Stimulated activated CD4-positive, alpha-beta T cell treated with anti-CD3 and anti-CD28 coated beads, Interleukin-12 subunit alpha, Interleukin-12 subunit beta, amount 100 ng/mL, for 24 hours (primary cell): ENCODE measurements around the gene COL19A1.

Source experiments
- DNase-seq, 2 experiments: peaks; one replicate each; pipeline ENCODE4 v3.0.0-alpha.2; 2020; ENCODE audit warnings: low read depth in 2 of 2

The COL19A1 gene

DNA sequence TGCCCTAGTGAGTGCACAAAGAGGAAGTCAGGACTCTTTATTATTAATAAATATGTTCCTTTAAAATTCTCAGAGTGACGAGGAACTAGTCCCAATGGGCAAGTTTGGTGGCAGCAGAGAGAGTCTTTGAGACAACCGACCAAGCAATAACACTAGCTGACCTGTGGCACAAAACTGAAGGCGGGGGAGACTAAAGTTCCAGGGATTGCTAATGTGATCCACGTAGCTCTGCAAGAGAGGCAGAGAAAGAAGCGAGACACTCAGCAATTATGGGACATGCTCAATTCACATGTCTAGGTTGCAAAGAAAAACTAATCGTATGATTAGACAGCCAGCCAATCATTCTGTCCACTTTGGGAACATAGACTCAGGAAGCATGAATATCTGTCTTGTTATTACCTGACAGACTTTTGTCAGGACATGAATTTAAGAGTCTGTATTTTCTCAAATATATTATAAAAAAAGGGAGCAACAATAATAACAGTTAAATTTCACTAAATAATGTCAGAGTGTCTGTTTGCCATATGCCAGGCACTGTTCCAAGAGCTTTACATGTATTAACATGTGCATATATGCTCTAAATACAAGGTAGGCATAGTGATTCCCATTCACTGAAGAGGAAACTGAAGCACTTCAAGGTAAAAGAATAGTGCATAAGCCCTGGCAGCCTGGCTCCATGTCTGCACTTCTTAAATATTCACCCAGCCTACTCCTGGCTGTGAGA lies 355.5 kb downstream of the COL19A1 start:
- no peak for DNase-seq

DNA sequence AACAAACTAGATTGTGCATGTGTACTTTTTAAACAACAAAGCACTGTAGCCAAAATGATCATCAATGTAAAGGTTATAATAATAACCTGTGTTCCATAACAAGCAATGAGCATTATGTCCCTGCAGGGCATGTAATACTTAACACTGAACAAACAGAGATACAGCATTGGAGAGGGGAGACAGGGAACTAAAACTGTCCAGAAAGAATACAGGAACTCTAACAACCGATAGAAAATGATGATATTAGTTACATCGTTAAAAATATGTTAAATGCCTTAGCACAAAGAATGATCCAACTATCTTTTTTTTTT lies 356.0 kb downstream of the COL19A1 start:
- no peak for DNase-seq

DNA sequence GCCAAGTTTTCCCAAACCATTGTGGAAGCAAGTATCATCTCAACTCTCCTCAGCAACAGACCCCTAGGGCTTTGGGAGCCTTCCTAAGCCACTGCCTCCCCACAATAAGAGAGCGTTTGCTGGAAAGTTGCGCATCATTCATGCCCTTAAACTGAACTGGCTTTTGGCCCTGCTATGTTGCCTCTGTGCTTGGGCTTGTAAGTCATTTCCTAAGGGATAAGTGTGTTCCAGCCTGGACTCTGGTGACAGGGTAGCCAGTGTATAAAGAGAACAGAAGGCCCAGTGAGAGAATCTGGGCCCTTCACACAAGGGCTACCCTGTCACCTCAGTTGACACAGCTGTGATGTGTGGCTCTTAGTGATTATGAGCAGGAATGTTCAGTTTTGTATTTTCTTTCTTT lies 358.7 kb downstream of the COL19A1 start:
- no peak for DNase-seq

DNA sequence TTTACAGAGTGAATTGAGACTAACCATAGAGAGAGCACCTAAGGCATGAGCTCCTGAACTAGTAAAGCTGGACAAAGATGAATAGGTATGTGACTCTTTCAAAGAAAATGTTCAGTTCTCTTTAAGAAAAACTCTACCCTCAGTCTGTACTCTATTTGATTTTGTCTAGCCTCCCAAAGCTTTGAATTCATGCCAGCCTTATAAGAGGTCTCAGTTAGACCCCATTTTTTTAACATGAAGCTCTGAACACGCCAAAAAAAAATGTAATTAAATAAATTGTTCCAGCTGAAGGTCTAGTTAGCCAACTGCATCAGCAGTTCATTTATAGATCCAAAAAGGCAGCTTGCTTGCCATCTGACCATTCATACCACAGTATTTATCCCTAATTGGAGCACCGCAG lies 365.0 kb downstream of the COL19A1 start:
- no peak for DNase-seq

DNA sequence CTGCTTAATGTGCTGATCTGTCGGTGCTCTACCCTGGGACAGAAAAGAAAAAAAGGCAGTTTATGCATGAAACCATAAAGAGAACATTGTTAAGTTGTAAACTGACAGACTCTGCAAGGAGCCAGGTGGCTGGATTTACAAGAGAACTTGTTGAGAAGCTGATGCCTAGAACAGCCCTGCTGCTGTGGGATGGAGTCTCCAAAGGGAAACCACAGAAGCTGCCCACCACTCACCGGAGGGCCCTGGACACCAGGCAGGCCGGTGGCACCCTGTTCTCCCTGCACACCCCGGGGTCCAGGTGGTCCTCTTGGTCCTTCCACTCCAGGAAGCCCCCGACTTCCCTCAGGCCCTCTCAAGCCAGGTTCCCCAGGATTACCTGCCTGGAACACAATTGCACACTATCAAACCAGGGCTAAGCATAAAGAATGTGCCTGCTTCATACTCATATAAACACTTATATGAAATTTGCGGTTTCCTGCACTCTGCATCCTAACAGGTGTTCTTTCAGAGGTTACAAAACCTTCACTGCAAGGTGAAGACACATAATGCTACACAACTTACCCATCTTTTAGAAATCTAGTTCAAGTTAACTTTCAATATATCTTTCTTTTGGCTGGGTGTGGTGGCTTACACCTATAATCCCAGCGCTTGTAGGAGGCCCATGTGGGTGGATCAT lies 368.3 kb downstream of the COL19A1 start:
- DNase-seq = no peak

DNA sequence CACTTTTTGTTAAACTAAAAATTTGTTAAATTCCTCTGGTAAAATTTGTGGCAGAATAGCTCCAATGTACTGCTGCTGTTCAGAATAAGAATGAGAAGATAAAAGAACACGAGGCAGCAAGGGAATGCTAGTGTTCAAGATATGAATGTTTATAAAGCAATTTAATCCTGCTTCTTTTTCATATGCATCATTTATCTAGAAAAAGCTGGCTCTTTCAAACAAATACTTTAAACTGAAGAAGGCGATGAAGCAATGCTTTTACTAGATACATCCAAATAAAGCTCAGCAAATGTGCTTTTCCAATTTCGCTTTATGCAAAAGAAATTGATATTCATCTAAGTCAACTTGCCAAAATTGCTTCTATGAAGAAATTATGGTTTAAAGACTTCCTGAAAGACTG lies 370.0 kb downstream of the COL19A1 start:
- DNase-seq = no peak

DNA sequence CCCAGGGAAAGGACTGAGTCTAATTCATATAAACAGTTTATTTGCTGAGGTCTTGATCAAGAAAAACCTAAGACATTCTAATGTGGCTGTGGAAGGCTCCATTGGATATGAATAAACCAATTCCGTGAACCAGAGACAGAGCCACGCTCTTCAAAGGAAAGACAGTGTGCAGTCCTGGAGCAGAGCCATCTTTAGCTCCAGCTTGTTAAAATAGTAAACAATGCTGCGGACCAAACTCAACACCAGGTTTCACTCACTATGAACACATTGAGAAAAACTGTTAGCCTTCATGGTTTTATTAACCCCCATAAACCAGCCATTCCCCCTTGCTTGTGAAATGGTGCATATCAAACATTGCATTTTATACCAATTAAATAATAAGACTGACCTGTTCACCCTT lies 374.7 kb downstream of the COL19A1 start:
- no peak for DNase-seq

DNA sequence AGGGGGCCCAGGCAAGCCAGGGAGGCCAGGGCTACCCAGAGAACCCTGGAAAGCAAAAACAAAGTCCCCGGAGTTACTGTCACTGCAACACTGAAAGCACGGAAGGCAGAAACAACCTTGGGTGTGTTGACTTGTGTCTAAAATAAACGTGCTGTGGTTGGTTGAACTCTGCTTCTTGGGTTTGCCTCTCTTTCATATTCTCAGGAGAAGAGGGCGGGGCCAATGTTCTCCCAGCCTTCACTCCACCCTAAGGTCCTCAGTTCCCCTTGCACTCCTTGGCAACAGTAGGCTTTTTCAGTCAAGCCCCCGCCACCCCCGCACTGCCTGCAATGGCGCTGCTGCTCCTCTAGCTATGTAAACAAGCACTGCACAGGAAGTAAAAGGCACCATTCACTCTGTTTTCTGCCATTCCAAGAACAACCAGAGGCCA lies 375.6 kb downstream of the COL19A1 start:
- DNase-seq = no peak

DNA sequence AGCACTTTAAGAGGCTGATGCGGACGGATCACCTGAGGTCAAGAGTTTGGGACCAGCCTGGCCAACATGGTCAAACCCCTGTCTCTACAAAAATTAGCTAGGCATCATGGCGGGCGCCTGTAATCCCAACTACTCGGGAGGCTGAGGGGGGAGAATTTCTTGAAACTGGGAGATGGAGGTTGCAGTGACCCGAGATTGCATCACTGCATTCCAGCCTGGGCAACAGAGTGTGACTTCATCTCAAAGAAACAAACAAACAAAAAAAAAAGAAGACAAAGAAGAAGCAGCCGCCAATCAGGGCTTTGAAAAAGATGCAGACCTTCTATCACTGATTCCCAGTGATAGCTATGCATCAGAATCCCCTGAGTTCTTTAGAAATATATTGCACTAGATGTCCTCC lies 379.8 kb downstream of the COL19A1 start:
- DNase-seq = no peak

DNA sequence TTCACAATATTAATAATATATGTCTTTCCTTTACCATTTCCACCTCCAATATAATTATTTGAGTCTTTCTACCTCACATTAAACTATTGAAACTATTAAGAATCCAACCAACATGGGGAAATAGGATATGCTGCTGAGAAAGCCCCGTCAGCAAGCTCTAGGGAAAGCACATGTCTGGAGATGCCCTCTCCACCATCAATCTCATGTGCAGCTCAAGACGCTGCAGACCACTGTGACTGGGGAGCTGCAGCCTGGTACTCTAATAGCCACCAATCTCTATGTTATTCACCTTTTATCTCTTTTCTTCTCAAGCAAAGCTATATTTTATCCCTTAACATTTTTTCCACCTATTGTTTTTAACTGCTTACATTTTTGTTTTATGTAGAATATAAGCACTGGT lies 386.2 kb downstream of the COL19A1 start:
- DNase-seq = no peak

DNA sequence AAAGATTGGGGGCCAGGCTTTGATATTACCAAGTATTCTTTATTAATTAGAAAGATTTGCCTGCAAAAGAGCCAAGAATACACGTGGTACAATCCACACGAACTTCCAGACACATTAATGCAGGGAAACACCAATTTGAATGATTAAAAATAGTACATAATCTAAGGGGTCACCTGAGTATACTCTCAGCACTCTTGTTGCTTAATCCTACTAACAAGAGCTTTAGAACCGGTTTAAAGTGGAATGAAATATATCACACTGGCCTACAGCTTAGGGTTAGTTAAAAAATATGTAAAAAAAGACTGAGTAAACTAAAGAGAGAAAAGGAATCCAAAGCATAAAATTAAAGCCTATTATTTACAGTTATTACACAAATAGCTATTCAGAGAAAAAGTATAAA lies 387.6 kb downstream of the COL19A1 start:
- DNase-seq = no peak

DNA sequence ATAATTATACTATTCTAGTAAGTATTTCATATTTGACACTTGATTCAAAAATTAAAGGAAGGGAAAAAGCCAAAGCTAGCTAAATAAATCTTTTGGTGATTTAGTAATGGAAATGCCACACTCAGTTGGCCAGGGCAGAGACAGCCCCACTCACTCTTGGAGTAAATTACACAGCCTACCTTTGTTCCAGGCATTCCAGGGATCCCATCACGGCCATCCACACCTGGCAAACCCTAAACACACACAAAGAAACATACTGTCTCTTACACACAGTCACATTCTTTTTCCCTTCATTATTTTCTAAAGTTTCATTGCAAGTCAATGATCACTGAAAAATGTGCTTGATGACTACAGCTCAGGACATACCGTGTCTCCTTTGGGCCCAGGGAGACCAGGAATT lies 388.4 kb downstream of the COL19A1 start:
- no peak for DNase-seq

DNA sequence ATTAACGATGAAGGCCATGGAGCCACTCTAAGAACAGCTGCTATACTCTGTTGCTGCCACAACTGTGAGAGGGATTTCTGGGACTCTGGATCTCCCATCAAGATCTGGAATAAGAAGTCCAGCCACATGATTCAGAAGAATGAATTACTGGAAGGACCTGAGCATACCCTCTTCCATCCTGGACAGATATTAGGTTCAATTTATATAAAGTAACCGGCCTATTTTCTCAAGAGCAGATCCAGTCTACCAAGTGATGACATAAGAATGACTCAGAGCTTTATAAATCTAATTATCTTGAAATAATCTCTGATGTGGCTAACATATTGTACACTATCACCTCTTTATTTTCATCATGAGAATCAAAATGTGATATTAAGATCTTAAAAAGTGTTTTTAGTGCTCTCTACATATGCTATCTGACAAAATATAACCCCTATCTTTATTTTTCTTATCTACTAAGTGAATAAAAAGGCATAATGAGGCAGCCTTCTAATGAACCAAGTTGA lies 391.5 kb downstream of the COL19A1 start:
- no peak for DNase-seq

DNA sequence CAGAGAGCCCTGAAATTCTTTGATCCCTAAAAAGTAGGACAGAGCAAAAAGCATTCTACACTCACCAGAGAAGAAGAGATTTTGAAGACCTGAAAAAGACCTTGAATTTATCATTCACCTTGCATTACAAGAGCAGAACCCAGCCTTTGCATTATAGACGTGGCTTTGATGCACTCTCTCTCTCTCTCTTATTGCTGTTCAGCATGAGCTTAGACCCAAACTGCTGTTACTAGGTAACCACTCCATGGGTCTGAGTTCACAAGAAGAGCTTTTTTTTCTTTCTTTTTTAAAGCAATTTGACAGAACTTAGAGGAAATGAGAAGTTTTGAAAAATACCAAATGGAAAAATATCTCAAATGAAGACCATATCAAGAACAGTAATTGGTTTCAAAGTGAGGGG lies 392.1 kb downstream of the COL19A1 start:
- DNase-seq = no peak
